Fibroblast of lung (primary cell): ENCODE measurements around the gene THEM4.

Experiments used
- CTCF ChIP-seq, 2 donors: IDR thresholded peaks in 1 of 2; conservative IDR thresholded peaks in 1 of 2; 1 replicate in 1 of 2; 2 replicates in 1 of 2; pipeline ENCODE4 v1.5.1; 2011 to 2012; ENCODE audit warnings: low read length in 2 of 2, control low read depth in 1 of 2, inconsistent platforms in 1 of 2, low read depth in 1 of 2, mild to moderate bottlenecking in 1 of 2
- EZH2 ChIP-seq: IDR thresholded peaks from 2 replicates; pipeline ENCODE4 v1.5.1; 2012; ENCODE audit warnings: low read length, control low read depth, mild to moderate bottlenecking; ENCODE audit errors: missing control alignments

GRCh38 chr1:151859891-151860293 is 49.4 kb downstream of the THEM4 start:
- TF ChIP-seq CTCF (conservative IDR thresholded peaks at IDR 0.05 in 1 of 2, IDR thresholded peaks at IDR 0.05 in 1 of 2; ENCODE audit: low read depth in 1 of 2, low read length in 2 of 2) (no peak), EZH2 (no peak)
